Ovary (tissue), 9 donors: ENCODE results near the gene MDGA2. TPM values are rescaled to one million over a fixed set of nuclear protein-coding genes. Genes with fewer than 3 reads are reported as not detected.

Experiments
- DNase-seq, 5 donors: peaks; one replicate each; pipeline ENCODE4 v3.0.0-alpha.2; 2019 to 2020
- H3K27ac ChIP-seq, 2 donors: fragments of 200-600 bp; one replicate each; pipeline versions ENCODE4 v1.5.1 to v1.8.0; 2019 to 2022
- H3K27me3 ChIP-seq: fragments of 200-600 bp; one replicate; pipeline ENCODE4 v1.8.0; 2022
- H3K36me3 ChIP-seq: fragments of 200-600 bp; sonication (generic); one replicate; pipeline ENCODE4 v1.5.1; 2019
- H3K4me1 ChIP-seq: one replicate; pipeline ENCODE4 v1.8.1; 2013; ENCODE audit warnings: mild to moderate bottlenecking, moderate library complexity; ENCODE audit not compliant: insufficient read depth
- H3K4me3 ChIP-seq: fragments of 200-600 bp; sonication (generic); one replicate; pipeline ENCODE4 v1.5.1; 2017
- H3K9me3 ChIP-seq, 2 donors: fragments of 200-600 bp in 1 of 2; sonication (generic) in 1 of 2; one replicate each; pipeline versions ENCODE4 v1.5.1 to v1.8.1; 2013 to 2019; ENCODE audit warnings: mild to moderate bottlenecking in 1 of 2, moderate library complexity in 1 of 2
- EP300 ChIP-seq: sonication (generic); formaldehyde crosslinking; IDR thresholded peaks from one replicate; pipeline ENCODE4 v1.6.1; 2017; ENCODE audit warnings: antibody characterized with exemption
- POLR2A ChIP-seq: fragments of 450-650 bp; IDR thresholded peaks from one replicate; pipeline ENCODE4 v1.6.1; 2017; ENCODE audit warnings: antibody characterized with exemption, mild to moderate bottlenecking, moderate library complexity
- WGBS, 3 donors: extraction: QIAGEN DNeasy Blood & Tissue Kit in 1 of 3; methylation state at CpG; one replicate each; pipeline versions ENCODE4 v1.1.5 to v1.1.7; 2013 to 2017; 5-methylcytosine and 5-hydroxymethylcytosine counted together
- intact Hi-C, 4 donors: fragments of 100-400 bp; cut with DNase I; formaldehyde crosslinking; loops; one replicate each; pipeline versions ENCODE4 v1.11.0 to v1.15.1; 2022 to 2023
- polyA plus RNA-seq, 2 donors: library from polyadenylated mRNA; stranded (reverse); fragments of 200-250 nt in 1 of 2; fragments of 350-450 nt in 1 of 2; fragmentation: Illumina TruSeq in 1 of 2; extraction: RNeasy Lipid Tissue Mini Kit (QIAGEN cat#74804) in 1 of 2; gene quantifications; one replicate each; pipeline ENCODE4 v1.2.3, GENCODE V29; 2013 to 2014
- total RNA-seq, 7 donors: library from RNA; depleted of rRNA in 2 of 7; stranded (reverse); fragments of >200 nt in 2 of 7; fragmentation: NEBNext Ultra II Directional in 3 of 7; extraction: Animal tissue kit (Norgen Biotek cat#: 25700) in 3 of 7; gene quantifications; one replicate each; pipeline versions ENCODE4 v1.1.0 to v1.2.4, GENCODE V29; 2016 to 2023
- TF ChIP-seq, protein P1 (sequence below), 3 donors: fragments of 450-650 bp in 2 of 3; fragments of 200-600 bp in 1 of 3; IDR thresholded peaks; one replicate each; pipeline versions ENCODE4 v1.5.1 to v1.8.0; 2016 to 2022; ENCODE audit warnings: antibody characterized with exemption in 3 of 3, mild to moderate bottlenecking in 1 of 3
- donor health status: DM: no; HTN: no; CAD: no; lungs with moderate emphysema.
- donor health status: DM: no; HTN: no; CAD: no.
- donor health status: Bipolar disorder and iron deficiency.
- donor health status: DM: yes; HTN: yes; CAD: no.
- donor health status: DM: no; HTN: no; CAD: no.
- donor health status: DM: yes; HTN: yes; CAD: no.

The MDGA2 gene
- total and polyA plus RNA-seq, 9 donors = 0.04 to 0.26 (median 0.18) TPM; not detected in 5

DNA sequence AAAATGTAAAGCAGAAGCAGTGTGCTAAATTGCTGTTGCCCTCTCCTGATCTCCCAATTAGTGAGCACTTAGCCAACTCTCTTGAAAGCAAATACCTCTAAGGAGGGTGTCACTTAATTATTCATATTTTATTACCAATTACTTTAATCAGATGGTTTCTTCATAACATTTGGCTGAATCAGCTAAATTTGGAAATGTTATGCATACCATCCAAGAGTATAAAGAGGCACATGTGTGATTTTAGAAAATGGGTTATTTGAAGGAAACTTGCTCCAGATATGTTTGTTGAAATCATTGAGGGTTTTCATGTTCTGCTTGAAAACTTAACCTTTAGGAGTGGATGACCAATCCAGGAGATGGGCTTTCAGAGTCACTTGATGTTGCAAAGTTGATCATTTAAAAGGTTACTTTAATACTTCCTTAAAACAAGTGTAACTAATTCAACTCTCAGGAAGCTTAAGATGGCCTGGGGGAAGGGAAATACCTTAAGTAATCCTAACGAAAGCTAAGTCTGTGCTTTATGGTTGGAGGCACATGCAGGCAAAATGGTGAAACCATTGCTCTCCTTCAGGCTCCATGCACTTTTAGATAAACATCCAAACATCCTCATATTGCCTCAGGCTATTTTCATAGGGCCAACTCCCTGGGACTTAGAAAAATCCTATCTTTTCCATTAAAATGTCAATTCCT is 434.5 kb downstream of the MDGA2 start:
- no peaks in the 10 kb centered on the region for H3K4me1 ChIP-seq
- 74 to 81% (median 79%) methylated on average over 1 of the region's 1 CpG for WGBS, 3 donors
- intact Hi-C loops = no loop called here
- H3K4me3 ChIP-seq = no peak overlapping the region
- no peak overlapping the region for H3K27ac ChIP-seq
- no peaks in the 10 kb centered on the region for H3K36me3 ChIP-seq
- H3K27me3 ChIP-seq = no peaks in the 10 kb centered on the region
- H3K9me3 ChIP-seq = no peaks in the 10 kb centered on the region
- TF ChIP-seq EP300 (no peak), POLR2A (no peak)
- TF ChIP-seq, protein P1, sequence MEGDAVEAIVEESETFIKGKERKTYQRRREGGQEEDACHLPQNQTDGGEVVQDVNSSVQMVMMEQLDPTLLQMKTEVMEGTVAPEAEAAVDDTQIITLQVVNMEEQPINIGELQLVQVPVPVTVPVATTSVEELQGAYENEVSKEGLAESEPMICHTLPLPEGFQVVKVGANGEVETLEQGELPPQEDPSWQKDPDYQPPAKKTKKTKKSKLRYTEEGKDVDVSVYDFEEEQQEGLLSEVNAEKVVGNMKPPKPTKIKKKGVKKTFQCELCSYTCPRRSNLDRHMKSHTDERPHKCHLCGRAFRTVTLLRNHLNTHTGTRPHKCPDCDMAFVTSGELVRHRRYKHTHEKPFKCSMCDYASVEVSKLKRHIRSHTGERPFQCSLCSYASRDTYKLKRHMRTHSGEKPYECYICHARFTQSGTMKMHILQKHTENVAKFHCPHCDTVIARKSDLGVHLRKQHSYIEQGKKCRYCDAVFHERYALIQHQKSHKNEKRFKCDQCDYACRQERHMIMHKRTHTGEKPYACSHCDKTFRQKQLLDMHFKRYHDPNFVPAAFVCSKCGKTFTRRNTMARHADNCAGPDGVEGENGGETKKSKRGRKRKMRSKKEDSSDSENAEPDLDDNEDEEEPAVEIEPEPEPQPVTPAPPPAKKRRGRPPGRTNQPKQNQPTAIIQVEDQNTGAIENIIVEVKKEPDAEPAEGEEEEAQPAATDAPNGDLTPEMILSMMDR (IDR thresholded peaks at IDR 0.05) = no peak
- no peak for DNase-seq

DNA sequence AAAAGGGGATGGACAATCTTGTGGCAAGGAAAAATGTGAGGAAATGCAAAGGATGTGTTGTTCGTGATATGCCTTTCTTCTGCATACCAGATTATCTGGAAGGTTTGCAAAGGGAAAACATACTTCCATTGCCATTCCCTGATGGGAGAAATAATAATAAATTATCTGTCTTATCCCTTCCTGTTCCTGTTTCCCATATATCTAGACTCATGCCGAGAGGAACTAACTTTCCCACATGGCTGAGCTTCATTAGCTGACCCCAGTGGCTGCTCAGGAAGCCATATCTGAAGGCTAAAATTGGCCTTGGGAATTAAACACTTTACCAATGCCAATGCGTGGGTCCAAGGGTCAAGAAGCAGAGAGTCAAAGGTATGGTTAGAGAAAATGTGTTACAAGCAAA is 439.8 kb downstream of the MDGA2 start:
- TF ChIP-seq POLR2A = no peak
- no peak for TF ChIP-seq EP300
- TF ChIP-seq, protein P1 (IDR thresholded peaks at IDR 0.05) = no peak
- H3K27ac ChIP-seq = no peak overlapping the region
- H3K36me3 ChIP-seq = no peaks in the 10 kb centered on the region
- 65 to 79% (median 76%) methylated on average over 3 of the region's 3 CpGs for WGBS, 3 donors
- no peak overlapping the region for H3K4me3 ChIP-seq
- H3K9me3 ChIP-seq = no peaks in the 10 kb centered on the region
- no peaks in the 10 kb centered on the region for H3K4me1 ChIP-seq
- no peaks in the 10 kb centered on the region for H3K27me3 ChIP-seq
- intact Hi-C loops = no loop called here
- DNase-seq = no peak

DNA sequence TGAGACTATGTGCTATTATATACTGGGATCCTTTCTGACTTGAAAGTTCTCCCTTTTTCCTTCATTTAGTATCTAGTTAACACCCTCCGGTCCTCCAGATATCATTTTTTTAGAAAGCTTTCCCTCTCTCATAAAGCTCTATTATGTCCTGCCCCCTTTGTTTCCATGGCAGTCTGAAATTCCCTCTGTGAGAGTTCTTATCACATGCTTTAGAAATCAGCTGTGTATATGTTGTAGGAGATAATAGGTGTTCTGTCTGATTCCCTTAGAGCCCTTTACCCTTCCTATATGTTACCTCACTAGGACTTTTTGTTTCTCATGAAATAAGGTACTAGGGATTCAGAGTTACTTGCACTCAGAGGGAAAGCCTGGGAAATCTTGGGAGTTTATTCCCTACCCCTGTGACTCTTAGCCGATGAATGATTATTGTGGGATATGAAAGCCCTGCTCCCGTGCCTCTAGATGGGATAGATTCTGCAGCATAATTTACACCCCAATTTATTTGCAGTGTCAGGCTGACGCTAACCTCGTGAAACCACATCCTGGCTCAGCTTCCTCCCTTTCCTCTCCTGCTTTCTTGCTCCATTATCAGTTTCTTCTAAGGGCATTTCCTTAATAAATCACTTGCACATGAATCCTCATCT is 448.4 kb downstream of the MDGA2 start:
- H3K27ac ChIP-seq = no peak overlapping the region
- H3K9me3 ChIP-seq = no peaks in the 10 kb centered on the region
- 21 to 32% (median 27%) methylated on average over 5 of the region's 5 CpGs for WGBS, 3 donors
- TF ChIP-seq POLR2A (no peak), EP300 (no peak)
- TF ChIP-seq, protein P1 (IDR thresholded peaks at IDR 0.05) = no peak
- no peak for DNase-seq
- no peaks in the 10 kb centered on the region for H3K36me3 ChIP-seq
- no peaks in the 10 kb centered on the region for H3K4me1 ChIP-seq
- no peak overlapping the region for H3K4me3 ChIP-seq
- intact Hi-C loops = no loop called here
- H3K27me3 ChIP-seq = no peaks in the 10 kb centered on the region

DNA sequence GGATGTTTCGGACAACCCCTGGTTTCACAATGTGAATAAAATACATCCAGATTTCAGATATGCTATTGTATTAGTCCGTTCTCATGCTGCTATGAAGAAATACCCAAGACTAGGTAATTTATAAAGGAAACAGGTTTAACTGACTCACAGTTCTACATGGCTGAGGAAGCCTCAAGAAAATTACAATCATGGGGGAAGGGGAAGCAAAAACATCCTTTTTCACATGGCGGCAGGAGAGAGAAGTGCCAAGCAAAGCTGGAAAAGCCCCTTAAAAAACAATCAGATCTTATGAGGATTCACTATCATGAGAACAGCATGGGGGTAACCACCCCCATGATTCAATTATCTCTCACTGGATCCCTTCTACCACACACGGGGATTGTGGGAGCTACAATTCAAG is 451.7 kb downstream of the MDGA2 start:
- Histone ChIP-seq H3K9me3 (no peaks in the 10 kb centered on the region), H3K27ac (no peak overlapping the region), H3K4me3 (no peak overlapping the region), H3K27me3 (no peaks in the 10 kb centered on the region), H3K4me1 (no peaks in the 10 kb centered on the region), H3K36me3 (no peaks in the 10 kb centered on the region)
- intact Hi-C loops = no loop called here
- no peak for TF ChIP-seq POLR2A
- no peak for TF ChIP-seq EP300
- TF ChIP-seq, protein P1 (IDR thresholded peaks at IDR 0.05) = no peak
- DNase-seq = no peak
- WGBS, 3 donors = 90 to 92% (median 91%) methylated on average over 4 of the region's 4 CpGs
